GM18867 (cell line): Measurements from ENCODE around the gene RLIM.
"Not testable (repeated sequence)": the region's sequence is repeated elsewhere in the genome, so short reads cannot be mapped to it uniquely, and the experiment has no call there.

Source experiments
- ATAC-seq: cut with Tn5 transposase; IDR thresholded peaks from one replicate; pipeline ENCODE4 v1.9.1; 2021; ENCODE audit warnings: mild to moderate bottlenecking, moderate library complexity; ENCODE audit not compliant: unreplicated experiment

Gene RLIM, protein sequence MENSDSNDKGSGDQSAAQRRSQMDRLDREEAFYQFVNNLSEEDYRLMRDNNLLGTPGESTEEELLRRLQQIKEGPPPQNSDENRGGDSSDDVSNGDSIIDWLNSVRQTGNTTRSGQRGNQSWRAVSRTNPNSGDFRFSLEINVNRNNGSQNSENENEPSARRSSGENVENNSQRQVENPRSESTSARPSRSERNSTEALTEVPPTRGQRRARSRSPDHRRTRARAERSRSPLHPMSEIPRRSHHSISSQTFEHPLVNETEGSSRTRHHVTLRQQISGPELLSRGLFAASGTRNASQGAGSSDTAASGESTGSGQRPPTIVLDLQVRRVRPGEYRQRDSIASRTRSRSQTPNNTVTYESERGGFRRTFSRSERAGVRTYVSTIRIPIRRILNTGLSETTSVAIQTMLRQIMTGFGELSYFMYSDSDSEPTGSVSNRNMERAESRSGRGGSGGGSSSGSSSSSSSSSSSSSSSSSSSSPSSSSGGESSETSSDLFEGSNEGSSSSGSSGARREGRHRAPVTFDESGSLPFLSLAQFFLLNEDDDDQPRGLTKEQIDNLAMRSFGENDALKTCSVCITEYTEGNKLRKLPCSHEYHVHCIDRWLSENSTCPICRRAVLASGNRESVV

DNA sequence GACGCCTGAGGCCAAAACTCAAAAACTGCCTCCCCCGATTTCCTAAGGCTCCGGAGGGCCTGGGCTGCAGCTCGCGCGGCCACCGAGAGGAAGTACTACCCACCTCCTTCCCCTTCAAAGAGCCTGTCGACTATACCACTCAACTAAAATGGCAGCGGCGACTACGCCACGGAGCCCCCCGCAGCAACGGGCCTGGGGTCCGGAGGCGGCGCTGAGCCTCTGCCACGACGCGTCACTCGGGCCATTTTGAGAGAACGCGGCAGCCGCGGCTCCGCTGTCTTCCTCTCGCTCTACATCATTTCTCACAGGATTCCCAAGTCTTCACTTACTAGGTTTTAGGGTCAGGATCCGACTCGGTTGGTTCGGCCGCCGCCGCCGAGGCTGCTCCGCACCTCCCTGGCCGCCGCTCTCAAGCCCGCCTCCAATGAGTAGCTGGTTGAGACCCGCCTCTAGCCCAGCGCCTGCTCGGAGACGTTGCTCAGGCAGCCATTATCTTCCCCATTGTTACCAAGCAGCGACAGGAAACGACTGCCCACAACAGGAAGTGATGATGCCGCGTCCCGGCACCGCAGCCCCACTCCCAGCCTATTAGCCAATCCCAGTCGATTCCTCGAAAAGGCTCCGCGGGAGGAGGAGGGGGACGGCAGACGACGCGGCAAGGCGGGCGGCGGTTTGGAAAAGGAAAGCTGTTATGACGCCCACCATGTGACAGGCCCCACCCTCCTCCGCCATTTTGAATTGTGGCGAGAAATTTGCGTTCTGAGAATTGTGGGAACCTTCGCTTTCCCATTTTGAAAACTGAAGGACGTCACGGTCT, at the start of gene RLIM:
RLIM (minus strand) TSS at position 532 of the 817 bp plus-strand sequence. CDS start 18,647 bp downstream, outside the sequence.
- peak; percentile 94 for ATAC-seq

DNA sequence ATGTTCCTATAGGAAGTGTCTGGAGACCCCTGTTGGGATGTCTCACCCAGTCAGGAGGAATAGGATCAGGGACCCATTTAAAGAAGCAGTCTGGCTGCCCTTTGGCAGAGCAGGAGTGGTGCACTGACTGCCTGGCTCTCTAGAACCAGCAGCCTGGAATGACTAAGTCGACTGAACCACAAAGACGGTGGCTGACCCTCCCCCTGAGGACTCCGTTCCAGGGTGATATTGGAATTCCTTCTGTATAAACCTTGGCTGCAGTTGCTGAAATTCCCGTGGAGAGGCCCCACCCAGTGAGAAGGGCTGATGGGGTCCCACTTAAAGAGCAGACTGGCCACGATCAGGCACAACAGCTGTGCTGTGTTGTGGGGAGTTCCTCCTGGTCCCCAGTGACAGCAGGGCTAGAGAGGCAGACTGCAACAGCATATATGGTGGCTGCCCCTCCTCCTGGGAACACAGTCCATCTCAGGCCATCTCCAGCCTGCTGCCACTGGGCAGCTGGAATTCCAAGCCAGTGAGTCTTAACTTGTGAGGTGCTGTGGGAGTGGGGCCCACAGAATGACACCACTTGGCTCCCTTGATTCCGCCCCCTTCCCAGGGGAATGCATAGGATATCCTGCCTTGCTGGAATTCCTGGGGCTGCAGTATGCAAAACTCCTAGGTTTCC, 41.8 kb upstream of the RLIM start:
- ATAC-seq = no peak

DNA sequence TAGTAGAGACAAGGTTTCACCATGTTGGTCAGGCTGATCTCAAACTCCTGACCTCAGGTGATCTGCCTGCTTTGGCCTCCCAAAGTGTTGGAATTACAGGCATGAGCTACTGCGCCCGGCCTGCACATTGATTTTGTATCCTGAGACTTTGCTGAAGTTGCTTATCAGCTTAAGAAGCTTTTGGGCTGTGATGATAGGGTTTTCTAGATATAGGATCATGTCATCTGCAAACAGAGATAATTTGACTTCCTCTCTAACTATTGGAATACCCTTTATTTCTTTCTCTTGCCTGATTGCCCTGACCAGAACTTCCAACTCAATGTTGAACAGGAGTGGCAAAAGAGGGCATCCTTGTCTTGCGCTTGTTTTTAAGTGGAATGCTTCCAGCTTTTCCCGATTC, 40.5 kb upstream of the RLIM start:
- not testable (repeated sequence) for ATAC-seq

DNA sequence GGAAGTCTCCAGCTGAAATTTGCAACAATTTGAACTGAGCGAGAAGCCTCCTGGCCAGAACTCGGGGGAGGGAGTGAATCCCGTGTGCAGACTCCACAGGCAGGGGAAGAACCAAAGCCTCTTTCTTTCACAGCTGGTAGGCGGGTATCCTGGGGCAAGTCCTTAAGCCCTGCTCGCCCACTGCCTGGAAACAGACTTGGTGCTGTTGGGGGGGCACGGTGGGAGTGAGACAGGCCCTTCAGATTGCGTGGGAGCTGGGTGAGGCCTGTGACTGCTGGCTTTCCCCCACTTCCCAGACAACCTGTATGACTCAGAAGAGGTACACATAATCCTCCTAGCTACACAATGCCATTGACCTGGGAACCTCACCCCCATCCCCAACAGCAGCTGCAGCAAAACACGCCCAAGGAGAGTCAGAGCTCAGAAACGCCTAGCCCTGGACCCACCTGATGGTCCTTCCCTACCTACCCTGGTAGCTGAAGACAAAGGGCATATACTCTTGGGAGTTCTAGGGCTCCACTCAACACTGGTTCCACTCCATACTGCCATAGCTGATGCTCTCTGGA, 22.4 kb upstream of the RLIM start:
- no peak for ATAC-seq

DNA sequence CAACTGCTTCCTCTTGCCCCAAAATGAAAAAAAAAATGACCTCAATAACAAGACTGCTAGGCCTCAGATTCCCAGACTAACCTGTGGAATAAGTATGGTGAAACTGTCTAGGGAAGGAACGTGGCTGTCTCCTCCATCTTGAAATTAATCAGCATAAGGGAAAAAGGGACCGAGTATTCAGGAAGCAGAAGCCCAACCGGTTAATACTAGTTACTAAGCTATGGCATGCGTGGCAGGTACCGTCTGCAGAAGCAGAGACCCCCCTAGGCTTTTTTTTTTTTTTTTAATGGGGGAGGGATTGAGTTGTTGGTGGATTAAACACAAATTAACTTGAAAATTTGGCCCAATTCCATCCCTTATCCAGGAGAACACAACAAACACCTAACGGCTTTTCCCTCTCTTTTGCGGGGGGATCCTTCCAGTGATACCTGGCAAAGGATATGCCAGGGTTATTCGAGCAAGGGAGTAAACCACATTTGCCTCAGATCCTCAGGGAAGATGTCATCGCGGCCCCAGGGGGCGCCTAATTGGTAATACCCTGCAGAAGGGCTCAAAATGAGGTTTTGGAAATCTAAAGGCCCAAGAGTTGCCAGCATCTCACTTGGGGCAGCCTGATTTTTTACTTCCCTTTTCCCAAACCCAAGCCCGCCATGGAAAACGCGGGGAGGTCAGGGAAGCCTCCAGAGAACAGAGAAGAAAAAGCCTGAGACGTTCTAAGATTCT, 893 bp downstream of the RLIM start:
- no peak for ATAC-seq

DNA sequence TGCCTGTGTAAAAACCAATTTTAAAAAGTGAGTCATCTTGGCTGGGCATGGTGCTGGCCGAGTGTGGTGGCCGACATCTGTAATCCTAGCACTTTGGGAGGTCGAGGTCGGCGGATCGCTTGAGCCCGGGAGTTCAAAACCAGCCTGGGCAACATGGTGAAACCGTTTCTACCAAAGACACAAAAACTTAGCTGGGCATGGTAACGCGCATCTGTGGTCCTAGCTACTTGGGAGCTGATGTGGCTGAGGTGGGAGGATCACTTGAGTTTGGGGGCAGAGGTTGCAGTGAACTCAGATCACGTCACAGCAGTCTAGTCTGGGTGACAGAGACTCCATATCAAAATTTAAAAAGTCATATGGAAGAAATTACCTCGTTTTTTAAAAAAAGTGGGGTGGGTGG, 7.6 kb downstream of the RLIM start:
- no peak for ATAC-seq

DNA sequence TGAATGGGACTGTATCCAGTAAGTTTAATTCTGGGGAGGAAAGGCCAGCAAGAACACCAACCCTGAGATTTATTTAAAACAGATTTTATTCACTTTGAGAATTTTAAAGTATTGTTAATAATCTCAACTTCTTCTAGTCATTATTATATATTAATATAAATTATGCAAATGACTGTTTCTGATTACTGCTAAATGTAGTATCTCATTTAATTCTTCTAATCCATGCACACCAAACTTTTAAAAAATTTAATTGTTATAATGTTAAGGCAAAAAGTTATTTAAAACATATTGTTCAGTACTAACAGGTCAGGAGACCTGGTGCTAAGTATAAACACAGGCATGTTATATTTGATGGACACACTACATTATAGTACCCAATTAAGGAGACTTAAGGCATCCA, 8.1 kb downstream of the RLIM start:
- no peak for ATAC-seq

DNA sequence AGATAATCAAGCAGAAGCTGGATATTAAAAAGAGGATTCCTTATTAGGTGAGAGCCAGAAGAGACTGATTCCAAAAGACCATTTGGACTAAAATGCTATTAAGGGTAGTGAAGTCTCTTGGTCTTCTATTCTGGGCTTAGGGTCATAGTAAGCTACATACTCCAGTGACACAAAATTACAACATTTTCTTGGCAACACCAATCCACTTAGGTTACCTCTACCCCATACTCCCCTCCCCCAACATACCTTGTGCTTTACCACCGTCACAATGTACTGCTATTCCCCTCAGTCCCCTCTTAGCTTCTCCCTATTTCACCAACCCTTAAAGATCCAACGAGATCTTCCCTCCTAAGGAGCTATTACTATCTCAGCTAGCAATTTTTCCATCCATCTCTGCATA, 11.4 kb downstream of the RLIM start:
- ATAC-seq = no peak

DNA sequence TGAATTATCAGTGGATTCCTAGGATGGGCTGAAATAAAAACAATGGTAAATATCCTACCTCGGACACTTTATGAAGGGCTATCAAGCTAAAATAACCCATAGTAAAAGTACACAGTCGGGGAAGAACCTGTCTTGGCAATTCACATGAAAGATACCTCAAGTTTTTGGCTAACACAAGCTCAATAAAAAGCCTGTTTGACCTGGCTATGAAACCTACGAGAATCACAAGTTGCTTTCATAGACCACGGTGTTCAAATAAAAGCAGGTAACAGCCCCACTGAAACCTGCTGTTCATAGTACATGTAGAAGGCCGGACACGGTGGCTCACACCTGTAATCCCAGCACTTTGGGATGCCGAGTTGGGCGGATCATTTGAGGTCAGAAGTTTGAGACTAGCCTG, 12.3 kb downstream of the RLIM start:
- no peak for ATAC-seq

DNA sequence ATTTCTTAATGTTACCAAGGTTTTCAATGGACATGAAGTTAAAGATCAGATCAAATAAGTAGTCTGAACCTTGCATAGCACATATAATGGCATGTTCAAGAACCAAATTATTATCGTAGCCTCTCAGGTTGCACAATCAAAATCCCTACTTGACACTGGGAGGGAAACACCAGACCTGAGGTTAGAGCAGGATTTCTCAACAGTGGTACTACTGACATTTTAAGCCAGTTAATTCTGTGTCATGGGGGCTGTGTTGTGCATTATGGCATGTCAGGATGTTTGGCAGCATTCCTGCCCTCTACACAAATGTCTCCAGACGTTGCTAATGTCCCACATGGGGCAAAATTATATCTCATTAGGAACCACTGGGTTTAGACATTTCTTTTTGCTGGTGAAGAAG, 20.8 kb downstream of the RLIM start:
- ATAC-seq = no peak

DNA sequence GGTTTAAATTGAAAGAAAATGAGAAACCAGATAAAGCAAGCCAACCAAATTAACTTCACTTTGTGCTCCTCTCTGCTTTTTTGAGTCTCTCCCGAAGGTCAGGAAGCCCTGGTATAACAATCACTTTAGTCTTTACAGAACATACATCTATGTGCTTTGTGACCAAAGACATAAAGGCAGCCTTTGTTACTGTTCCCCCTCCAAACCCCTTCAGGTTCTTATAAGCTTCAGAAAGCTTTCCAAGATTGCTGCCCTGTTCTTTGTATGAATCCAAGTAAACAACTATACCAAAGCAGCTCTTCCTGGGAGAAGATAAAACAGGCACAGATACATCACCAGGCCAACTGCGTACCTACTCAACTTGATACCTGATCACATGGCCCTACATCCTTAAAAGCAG, 28.7 kb downstream of the RLIM start:
- no peak for ATAC-seq

DNA sequence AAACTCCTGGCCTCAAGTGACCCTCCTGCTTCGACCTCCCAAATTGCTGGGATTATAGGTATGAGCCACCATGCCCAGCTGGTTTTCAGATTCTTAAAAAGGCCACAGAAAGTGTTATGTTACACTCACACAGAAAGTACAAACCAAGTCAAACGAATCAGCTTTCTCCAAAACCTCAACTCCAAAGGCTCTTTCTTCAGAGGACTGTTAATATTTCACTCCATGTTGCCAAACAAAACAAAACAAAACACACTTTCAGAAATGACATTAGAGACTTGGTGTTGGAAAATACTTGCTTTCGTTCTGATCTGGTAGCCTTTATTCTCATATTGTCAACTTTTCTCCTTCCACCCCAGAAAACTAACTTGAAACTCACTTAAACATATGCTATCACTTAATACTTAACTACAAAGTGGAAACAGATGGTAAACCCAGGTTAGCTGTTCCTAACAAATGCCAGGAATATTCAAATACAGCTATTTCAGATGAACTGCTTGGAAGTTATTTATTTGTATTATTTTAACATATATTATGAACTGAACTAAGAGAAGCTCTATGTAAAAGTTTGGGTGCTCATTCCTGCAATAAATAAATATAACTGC, 34.7 kb downstream of the RLIM start:
- ATAC-seq = no peak

DNA sequence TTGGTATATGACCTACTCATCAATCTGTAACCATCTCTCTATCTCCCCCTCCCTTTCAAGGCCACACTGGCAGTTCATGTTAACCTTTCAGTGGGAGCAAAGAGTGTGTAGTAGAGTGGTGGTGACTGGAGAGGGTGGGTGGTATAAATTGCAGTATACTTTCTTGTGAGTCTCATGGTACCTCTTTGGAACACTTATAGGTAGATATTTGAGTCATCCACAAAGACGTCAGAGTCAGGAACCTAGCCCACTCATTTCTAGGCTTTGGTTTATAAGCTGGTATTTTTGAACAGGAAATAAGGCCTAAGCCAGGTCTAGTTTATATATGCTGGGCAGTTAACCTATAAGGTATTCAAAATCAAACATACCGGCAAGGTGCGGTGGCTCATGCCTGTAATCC, 36.3 kb downstream of the RLIM start:
- ATAC-seq = no peak

DNA sequence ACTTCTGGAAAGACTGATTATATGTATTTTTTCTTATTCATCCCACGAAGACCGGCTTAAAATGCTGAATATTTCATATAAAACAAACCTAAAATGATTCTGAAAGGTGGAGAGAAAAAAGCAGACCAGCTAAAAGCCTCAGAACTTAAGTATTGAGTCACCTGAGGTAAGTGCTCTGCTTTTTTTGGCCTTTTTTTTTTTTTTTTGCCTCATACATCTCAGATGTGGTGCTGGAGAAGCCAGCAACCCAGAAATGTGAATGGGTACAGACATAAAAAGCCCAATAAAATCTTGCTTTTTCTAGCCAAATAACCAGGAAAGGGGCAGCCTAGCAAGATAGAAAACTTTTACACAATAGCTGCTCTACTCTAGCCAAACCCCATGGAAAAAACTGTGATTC, 57.0 kb downstream of the RLIM start:
- ATAC-seq = no peak

DNA sequence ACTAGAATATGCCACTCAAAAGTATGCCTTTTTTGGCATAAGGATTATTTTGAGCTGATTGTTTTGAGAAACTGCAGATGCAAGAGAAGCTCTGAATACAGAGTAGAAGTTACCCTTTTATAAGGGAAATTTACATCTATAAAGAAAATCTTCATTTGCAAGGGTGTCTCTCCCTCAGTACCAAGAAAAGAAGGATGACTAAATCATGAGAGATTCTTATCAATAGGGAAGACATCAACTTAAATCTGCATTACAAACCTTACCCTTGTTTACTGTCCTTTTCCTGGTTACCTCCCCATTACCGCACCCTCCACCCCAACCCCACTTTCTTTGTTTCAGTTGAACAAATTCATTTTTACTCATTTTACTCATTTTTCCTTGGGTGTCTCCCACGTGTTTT, 62.5 kb downstream of the RLIM start:
- ATAC-seq = no peak

DNA sequence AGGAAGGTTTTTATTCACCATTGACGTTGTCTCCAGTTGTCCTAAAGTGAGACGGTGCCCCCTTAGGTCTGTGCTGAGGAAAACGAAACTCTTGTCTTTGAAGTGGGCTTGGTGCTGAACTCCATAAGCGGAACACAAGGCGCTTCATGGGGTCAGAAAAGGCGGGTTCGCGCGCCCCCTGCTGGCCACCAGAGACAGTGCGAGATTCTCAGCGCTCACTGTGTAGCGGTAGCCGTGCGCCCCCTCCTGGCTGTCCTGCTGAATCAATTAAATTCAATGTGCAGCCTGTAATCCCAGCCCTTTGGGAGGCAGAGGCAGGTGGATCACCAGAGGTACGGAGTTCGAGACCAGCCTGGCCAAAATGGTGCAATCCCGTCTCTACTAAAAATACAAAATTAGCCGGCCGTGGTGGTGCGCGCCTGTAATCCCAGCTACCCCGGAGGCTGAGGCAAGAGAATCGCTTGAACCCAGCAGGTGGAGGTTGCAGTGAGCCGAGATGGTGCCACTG, 64.1 kb downstream of the RLIM start:
- peak; percentile 92 for ATAC-seq

DNA sequence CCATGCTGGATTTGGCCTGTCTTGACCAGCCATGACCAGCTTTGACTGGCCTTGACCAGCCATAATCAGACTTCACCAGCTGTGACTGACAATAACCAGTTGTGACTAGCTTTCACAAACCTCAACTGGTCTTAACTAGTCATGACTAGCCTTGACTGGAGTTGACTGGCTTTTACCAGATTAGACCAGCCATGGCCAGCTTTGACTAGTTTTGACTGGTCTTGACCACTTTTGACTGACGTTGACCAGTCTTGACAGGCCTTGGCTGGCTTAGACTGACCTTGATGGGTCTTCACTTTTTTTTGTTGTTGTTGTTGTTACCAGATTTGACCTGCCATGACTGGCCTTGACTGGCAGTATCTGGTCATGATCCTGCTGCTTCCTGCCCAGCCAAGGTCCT, 67.4 kb downstream of the RLIM start:
- no peak for ATAC-seq

DNA sequence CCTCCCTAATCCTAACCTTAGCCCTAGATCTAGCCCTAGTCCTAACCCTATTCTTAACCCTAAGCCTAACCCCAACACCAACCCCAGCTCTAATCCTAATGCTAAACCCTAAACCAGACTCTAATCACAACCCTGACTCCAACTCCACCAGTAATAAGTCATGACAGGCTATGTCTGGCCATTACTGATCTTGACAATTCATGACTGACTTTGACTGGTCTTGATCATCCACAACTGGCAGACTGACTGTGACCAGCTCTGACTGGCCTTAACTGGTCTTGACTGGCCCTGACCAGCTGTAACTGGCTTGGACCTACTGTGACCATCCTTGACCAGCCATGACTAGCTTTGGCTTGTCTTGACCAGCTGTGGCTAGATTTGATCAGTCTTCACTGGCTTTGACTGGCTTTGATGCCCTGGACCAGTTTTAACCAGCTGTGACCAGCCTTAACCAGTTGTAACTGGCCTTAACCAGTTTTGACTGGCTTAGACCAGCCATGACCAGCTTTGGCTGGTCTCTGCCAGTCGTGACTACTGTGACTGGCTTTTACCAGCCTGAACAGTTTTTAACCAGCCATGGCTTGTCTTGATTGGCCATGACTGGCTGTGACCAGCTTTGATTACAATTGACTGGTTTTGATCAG, 68.4 kb downstream of the RLIM start:
- ATAC-seq = no peak

DNA sequence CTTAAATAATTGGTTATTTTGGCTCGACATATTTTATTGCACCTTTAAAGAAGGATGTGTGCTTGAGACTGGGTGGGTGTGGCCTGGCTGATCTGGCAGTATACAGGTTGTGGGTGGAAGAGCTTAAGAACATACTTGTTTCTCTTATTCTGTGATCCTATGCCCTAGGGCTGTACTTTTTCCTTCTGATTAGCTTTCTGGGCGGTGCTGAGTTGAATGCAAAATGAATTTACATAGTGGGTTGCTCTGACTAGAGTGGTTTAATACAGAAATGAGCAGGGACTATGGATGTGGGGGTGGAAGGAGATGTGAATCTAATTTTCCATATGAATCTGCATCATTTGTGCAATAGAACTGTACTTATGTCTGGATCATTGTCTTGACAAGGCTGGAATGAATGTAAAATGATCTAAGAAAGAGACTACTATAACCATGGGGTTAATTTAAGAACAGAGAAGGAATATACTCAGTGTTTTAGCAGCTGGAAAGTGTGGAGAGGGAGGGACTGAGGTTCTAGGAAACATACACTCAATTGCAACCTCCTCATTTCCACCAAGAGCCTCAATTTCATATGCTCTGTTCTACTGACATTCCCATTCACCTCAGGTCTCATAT, 73.7 kb downstream of the RLIM start:
- ATAC-seq = no peak
